Measurements from ENCODE around the gene SSH2. TPM values are rescaled to one million over a fixed set of nuclear protein-coding genes. Genes with fewer than 3 reads are reported as not detected.
"Not testable (repeated sequence)": the region's sequence is repeated elsewhere in the genome, so short reads cannot be mapped to it uniquely, and the experiment has no call there.

The SSH2 gene
- total and polyA plus RNA-seq, 7 donors: 18.3 to 35.1 (median 26.5) TPM

- Histone ChIP-seq H3K4me3 (no peak overlapping the region), H3K36me3 (no peaks in the 10 kb centered on the region), H3K27ac (no peak overlapping the region), H3K27me3 (no peaks in the 10 kb centered on the region), H3K9me3 (no peaks in the 10 kb centered on the region), H3K4me1 (no peaks in the 10 kb centered on the region)
- TF ChIP-seq POLR2AphosphoS5 (IDR thresholded peaks at IDR 0.05): no peak
- TF ChIP-seq CTCF (IDR thresholded peaks at IDR 0.05): no peak
- no peak for TF ChIP-seq EP300 (IDR thresholded peaks at IDR 0.05)
- no peak for TF ChIP-seq POLR2A (IDR thresholded peaks at IDR 0.05)
- DNase-seq: no peak
- intact Hi-C loops (cut with DNase I): no loop called here
Observed at GRCh38 chr17:29883497-29883896, 46.5 kb downstream of the SSH2 start.

GRCh38 chr17:29881256-29881655 is 48.8 kb downstream of the SSH2 start:
- no peak overlapping the region for H3K27ac ChIP-seq
- no peak for DNase-seq
- no peaks in the 10 kb centered on the region for H3K27me3 ChIP-seq
- intact Hi-C loops (cut with DNase I): no loop called here
- 82 to 89% methylated on average over 3 of the region's 3 CpGs for WGBS, 2 donors
- TF ChIP-seq POLR2A (IDR thresholded peaks at IDR 0.05): no peak
- no peaks in the 10 kb centered on the region for H3K9me3 ChIP-seq
- no peak overlapping the region for H3K4me3 ChIP-seq
- no peaks in the 10 kb centered on the region for H3K4me1 ChIP-seq
- no peaks in the 10 kb centered on the region for H3K36me3 ChIP-seq

- DNase-seq: no peak
- no peak for TF ChIP-seq POLR2A (IDR thresholded peaks at IDR 0.05)
- TF ChIP-seq CTCF (IDR thresholded peaks at IDR 0.05): no peak
- TF ChIP-seq POLR2AphosphoS5 (IDR thresholded peaks at IDR 0.05): no peak
- no peak for TF ChIP-seq EP300 (IDR thresholded peaks at IDR 0.05)
- Histone ChIP-seq H3K27ac (no peak overlapping the region), H3K4me1 (no peaks in the 10 kb centered on the region), H3K27me3 (no peaks in the 10 kb centered on the region), H3K4me3 (no peak overlapping the region), H3K9me3 (no peaks in the 10 kb centered on the region), H3K36me3 (no peaks in the 10 kb centered on the region)
- WGBS, 2 donors: 95 to 96% methylated on average over 6 of the region's 6 CpGs
- intact Hi-C loops (cut with DNase I): no loop called here
Observed at GRCh38 chr17:29880031-29880430, 50.0 kb downstream of the SSH2 start.

- no peak for DNase-seq
- no peak for TF ChIP-seq EP300 (IDR thresholded peaks at IDR 0.05)
- TF ChIP-seq POLR2AphosphoS5 (IDR thresholded peaks at IDR 0.05): no peak
- TF ChIP-seq POLR2A (IDR thresholded peaks at IDR 0.05): no peak
- no peak for TF ChIP-seq CTCF (IDR thresholded peaks at IDR 0.05)
- Histone ChIP-seq H3K9me3 (no peaks in the 10 kb centered on the region), H3K27me3 (no peaks in the 10 kb centered on the region), H3K27ac (no peak overlapping the region), H3K4me3 (no peak overlapping the region), H3K36me3 (no peaks in the 10 kb centered on the region), H3K4me1 (no peaks in the 10 kb centered on the region)
- intact Hi-C loops (cut with DNase I): no loop called here
- whole genome bisulfite sequencing, 2 donors: 98% methylated on average over 1 of the region's 1 CpG
Observed at GRCh38 chr17:29874931-29875596, 55.0 kb downstream of the SSH2 start.

- H3K36me3 ChIP-seq; H3K27ac ChIP-seq; intact Hi-C loops (cut with DNase I); H3K4me1 ChIP-seq; DNase-seq; H3K4me3 ChIP-seq; H3K27me3 ChIP-seq; H3K9me3 ChIP-seq: not testable (repeated sequence)
- 63 to 90% methylated on average over 1 of the region's 1 CpG for WGBS, 2 donors
Observed at GRCh38 chr17:29874358-29874757, 55.7 kb downstream of the SSH2 start.

GRCh38 chr17:29873476-29873875 is 56.6 kb downstream of the SSH2 start:
- no peak overlapping the region for H3K27ac ChIP-seq
- H3K36me3 ChIP-seq: no peaks in the 10 kb centered on the region
- H3K4me1 ChIP-seq: no peaks in the 10 kb centered on the region
- WGBS, 2 donors: 40 to 71% methylated on average over 2 of the region's 2 CpGs
- H3K9me3 ChIP-seq: no peaks in the 10 kb centered on the region
- no peak overlapping the region for H3K4me3 ChIP-seq
- H3K27me3 ChIP-seq: no peaks in the 10 kb centered on the region
- DNase-seq: no peak
- TF ChIP-seq POLR2A (IDR thresholded peaks at IDR 0.05) (no peak), POLR2AphosphoS5 (IDR thresholded peaks at IDR 0.05) (no peak), CTCF (IDR thresholded peaks at IDR 0.05) (no peak), EP300 (IDR thresholded peaks at IDR 0.05) (no peak)
- intact Hi-C loops (cut with DNase I): no loop called here
